NCI-H1092 (cell line): Measurements from ENCODE around the gene TBCA.

Source experiments
- DNase-seq: peaks from one replicate; lab custom pipeline; 2025; lab: John Stamatoyannopoulos, UW

The TBCA gene

DNA sequence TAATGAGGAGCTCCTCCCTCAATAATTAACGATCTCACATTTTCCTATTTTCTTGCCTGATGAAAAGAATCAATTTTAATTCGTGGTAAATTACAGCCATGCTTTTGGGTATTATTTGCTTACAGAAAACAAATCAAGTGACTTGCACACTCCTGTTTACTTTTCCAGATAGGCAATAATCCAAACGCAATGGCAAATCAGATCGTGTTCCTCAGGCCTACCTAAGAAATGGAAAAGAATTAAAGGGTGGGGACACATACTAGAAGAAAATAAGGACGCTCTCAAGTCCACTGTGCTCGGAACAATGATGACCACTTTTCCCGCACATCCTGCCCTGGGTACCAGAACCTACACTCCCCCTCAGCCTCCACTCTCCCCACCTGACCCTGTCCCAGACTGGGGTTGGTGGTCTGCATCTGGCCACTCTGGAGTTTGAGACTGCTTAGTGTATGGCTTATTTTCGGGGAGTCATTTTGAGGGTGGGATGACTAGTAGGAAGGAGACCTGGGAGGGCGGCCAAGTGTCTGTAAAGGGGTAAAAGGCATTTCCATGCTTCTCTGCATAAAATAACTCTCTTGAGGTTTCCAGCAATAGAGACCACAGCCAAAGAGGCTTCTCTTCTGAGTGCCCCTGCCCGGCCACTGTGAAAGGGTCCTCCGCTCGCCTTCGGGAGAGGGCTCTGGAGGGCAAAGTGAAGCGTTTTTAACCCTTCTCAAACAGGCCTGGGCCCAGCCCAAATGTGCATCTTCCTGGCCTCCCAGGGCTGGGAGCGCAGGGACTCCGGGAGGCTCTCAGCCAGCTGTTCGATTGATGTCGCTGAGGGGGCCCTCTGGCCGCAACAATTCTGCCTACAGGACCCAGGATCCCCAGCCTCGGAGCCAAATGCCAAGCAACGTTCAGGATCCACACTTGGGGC is 133.1 kb downstream of the TBCA start:
- no peak for DNase-seq

DNA sequence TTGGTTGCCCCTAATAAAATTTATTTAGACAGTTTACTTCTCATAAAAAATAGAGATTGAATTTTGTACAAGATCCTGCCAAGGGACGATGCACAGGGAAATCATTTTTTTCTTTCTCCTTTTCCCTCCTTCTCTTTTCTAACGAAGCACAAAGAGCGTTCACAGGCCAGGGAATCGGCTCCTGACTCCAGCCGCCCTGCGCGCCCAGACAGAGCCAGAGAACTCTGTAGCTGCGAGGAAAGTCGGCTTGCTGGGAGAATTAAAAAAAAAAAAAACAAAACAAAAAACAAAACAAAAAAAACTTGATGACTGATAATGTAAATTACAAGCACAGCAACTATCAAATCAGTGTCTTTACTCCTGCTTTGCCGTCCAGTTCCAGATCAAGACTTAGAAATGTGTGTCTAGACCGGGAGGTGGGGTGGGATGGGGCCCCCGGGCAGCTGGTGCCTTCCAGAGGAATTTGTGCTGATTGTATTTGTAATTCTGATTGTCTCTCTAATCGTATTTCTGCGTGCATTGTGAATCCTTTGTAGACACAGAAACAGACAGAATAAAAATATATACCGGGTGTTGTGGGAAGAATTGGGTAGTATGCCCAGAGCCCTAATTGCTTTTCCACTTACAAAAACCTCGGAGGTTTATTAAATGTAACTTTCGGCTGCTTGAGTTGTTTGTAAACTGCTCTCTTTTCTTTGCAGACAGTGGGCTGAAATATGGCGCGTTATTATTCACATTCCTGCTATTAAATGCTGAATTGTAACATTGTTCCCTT is 134.0 kb downstream of the TBCA start:
- DNase-seq, result no peak

DNA sequence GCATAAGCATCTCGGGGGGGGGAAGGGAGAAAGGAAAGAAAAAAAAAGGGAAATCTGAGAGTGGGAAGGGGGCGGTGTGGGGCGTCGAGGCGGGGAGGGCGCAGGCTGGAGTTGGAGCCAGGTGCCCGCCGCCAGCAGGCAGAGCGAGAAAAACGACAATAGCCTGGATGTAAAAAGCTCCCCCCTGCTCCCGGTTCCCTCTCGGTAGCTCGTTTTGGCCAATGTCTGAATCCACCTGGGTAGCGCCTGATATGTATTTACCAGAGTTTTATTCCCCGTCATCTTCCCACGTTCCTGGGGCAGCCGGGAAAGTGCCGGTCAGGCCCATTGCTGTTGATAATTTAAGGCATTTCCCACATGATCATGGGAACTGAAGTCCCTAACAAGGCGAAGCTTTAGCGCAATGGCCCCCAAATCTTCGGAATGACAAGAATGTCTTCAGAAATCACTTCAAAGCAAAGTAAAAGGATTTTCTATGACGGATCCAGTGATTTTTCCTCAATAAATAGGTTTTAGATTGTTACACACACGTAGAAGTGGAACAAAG is 134.7 kb downstream of the TBCA start:
- no peak for DNase-seq
